ENCODE data around the gene LRRC61.
"Not testable (repeated sequence)": the region's sequence is repeated elsewhere in the genome, so short reads cannot be mapped to it uniquely, and the experiment has no call there.

Gene LRRC61

GRCh38 chr7:150322833-150323681 lies at the start of gene LRRC61, which contains the start of gene ACTR3C:
Gene LRRC61, plus strand, starts transcription at chr7:150323355. Its CDS starts 13,507 bp downstream, at chr7:150336862.
Gene ACTR3C, minus strand, starts transcription at chr7:150323545. Its CDS starts 28,249 bp downstream, at chr7:150295296.
- peak; percentile 22 to 47 for DNase-seq (ENCODE audit: low read depth in 2 of 2)

- DNase-seq (ENCODE audit: low read depth in 2 of 2), result not testable (repeated sequence)
Observed at GRCh38 chr7:150276132-150276695, 46.9 kb upstream of the LRRC61 start.

GRCh38 chr7:150278383-150278782 lies 44.8 kb upstream of the LRRC61 start:
- DNase-seq (ENCODE audit: low read depth in 2 of 2), result not testable (repeated sequence)

DNA sequence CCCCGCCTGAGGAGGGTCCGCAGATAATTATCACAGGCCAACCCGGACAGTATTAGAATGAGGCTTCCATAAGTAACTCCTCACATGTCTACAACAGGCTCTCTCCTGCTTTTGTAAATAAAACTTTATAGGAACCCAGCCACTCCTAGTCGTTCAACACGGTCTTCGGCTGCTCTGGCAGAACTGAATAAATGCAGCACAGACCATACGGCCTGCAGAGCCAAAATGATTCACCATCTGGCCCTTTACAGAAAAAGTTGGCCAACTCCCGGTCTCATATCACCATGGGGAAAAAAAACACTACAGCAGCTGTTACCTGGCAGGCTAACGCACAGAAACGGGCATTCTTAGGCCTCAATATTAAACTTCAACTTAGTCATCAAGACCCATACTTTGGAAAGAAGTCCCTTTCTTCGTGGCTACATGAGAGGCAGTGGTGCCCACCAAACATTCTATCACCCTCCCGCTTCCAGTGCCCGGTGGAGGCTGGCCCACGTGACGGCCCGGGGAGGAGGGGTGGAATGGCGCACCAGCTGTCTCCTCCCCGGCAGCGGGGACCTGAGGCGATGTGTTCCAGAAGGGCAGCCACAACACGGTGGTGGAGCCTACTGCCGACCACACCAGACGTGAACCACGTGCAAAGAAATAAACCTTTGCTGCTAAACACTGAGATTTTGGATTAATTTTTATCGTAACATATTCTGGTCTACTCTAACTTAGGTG lies 41.3 kb upstream of the LRRC61 start:
- DNase-seq (ENCODE audit: low read depth in 2 of 2), result not testable (repeated sequence)

DNA sequence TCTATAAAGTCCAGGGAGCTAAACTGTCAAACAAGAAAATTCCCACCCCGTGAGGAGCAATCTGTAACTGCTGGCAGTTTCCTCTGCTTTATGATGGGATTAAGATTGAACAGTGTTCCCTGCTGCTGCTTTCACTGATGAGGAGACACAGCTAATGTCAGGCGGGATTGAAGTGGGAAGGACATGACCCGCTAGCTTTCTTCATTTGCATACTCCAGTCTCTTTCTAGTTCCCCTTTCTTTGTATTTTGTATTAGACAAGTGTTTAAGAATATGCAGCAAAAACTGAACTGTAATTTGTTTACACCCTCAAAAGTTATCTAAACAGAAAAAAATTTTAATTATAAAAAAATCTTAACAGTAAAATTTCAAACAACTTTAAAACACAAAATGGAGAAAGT lies 40.0 kb upstream of the LRRC61 start:
- DNase-seq (ENCODE audit: low read depth in 2 of 2), result not testable (repeated sequence)

DNA sequence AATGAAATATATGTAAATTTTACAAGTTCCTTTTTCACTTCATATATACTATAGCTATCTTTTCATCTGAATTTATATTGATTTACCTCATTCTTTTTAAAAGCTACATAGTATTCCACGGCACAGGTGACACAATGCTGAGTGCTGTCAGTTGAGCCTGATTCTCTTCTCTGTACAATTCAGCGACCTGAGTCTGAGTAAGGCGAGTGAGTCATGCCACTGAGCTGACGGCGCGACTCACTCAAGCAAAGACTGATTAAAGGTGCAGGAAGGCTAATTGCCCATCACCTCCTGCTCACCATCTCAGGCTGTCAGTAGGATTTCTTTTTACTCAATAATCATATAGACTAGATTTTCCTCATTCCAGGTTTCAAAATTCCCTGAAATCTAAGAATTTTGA lies 39.5 kb upstream of the LRRC61 start:
- not testable (repeated sequence) for DNase-seq (ENCODE audit: low read depth in 2 of 2)

- not testable (repeated sequence) for DNase-seq (ENCODE audit: low read depth in 2 of 2)
Observed at GRCh38 chr7:150285849-150286754, 37.1 kb upstream of the LRRC61 start.

- not testable (repeated sequence) for DNase-seq (ENCODE audit: low read depth in 2 of 2)
Observed at GRCh38 chr7:150287815-150288214, 35.3 kb upstream of the LRRC61 start.

GRCh38 chr7:150288816-150289215 lies 34.3 kb upstream of the LRRC61 start:
- not testable (repeated sequence) for DNase-seq (ENCODE audit: low read depth in 2 of 2)

DNA sequence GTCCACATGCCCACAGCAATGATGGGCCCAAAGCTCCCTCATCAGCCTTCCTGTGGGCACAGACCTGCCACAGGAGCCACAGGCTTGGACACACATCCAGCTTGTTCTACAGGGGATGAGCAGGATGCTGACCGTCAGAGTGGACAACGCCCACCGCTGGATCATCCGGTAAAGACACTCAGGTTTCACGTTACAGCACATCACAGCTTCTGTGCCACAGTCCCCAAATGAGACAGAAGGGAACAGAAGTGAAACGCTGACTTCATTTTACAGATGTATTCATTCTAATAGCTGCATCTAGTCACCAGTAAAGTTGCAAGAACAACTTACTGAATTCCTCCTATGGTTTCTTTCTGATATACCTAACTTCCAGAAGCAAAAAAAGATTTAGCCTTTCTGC lies 32.8 kb upstream of the LRRC61 start:
- DNase-seq (ENCODE audit: low read depth in 2 of 2), result not testable (repeated sequence)

DNA sequence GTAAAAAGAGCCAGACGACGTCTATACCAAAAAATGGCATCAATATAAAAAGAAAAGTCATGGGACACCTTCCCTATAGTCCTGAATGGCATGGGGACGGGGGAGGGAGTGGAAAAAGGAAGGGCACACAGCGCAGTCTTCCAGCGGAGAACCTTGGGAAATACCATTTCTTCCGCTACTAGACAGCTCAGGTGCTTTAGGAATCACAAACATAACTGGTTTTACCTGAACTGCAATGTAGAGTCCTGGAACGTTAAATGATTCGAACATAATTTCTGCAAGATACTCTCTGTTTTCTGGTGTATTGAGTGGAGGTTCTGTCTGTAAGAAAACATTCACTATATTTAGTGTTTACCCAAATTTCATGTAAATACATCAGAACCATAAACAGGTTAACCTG lies 28.1 kb upstream of the LRRC61 start:
- DNase-seq (ENCODE audit: low read depth in 2 of 2), result not testable (repeated sequence)

- not testable (repeated sequence) for DNase-seq (ENCODE audit: low read depth in 2 of 2)
Observed at GRCh38 chr7:150295614-150296013, 27.5 kb upstream of the LRRC61 start.

- not testable (repeated sequence) for DNase-seq (ENCODE audit: low read depth in 2 of 2)
Observed at GRCh38 chr7:150296802-150297201, 26.4 kb upstream of the LRRC61 start.

DNA sequence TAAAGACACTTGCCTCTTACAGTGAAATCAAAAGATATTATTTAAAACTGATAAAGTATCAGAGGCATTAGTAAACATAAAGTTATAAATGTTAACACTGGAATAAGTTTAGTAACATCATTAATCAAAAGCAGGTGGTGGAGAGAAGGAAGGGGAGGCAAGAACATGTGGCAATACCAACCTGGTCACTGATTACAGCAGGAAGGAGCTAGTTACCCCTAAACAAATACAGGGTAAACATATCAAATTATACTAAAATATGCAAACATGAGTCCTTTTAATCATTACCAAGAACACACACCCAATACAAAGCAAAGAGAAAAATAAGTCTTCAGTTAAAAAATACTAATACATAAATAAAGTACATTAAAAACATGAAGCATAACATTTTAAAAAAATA lies 25.2 kb upstream of the LRRC61 start:
- not testable (repeated sequence) for DNase-seq (ENCODE audit: low read depth in 2 of 2)

- not testable (repeated sequence) for DNase-seq (ENCODE audit: low read depth in 2 of 2)
Observed at GRCh38 chr7:150302908-150303310, 20.2 kb upstream of the LRRC61 start.

DNA sequence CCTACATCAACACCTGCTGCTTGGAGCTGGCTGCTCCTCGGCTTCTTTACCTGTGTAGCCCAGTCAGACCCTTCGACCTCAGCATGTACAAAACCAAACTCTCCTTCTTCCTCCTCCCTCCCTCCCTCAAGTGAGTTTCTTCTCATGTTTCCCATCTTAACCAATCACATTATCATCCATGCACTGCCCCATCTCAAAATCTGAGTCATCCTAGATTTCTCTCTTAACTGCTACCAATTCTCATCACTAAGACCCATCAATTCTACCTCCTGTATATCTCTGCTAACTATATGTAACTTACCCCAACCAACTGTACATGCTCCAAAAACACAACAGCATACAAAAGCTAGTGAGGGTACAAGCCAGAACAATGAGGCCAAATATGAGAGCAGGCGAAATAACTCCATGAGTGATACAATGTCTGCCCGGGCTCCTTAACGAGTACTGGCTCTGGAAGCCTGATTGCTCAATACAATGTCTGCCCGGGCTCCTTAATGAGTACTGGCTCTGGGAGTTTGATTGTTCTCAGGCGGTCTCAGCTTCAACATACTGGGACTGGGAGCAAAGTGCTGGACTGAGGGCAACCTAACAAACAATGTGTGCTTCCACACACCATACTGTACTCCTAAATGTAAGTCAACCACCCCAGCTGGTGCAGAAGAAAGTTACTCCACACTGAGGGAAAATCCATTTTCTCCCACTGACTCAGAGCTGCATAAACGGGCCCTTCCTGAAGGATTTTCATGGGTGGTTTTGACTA lies 18.5 kb upstream of the LRRC61 start:
- DNase-seq (ENCODE audit: low read depth in 2 of 2), result not testable (repeated sequence)

DNA sequence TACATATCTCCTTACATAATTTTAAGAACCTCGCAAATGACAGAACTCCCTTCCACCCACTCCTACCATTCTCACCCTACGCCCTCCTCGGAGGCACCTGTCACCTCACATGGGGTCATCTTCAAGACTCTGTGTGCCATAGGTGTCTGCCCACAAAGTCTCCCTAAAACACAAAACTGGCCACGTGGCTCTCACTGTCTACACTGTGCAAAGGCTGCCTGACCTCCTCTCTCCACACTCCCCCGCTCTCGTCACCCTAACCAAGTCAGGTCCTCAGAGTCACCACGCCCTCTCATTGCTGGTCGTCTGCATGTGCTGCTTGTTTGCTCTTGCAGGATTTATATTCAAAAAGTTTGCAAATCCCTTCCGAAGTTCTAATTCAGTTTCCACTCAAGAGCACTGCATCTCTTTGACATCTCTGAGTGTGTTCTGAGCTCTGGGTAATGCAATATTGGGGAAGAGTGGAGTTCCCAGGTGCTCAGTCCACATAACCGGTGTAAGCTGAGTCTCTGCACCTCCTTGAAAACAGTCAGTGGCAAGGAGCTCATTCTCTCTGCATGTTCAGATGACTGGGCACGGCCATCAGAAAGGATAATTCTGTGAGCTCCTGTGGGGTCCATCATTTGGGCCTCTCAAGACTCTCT lies 17.8 kb upstream of the LRRC61 start:
- DNase-seq (ENCODE audit: low read depth in 2 of 2), result not testable (repeated sequence)

- DNase-seq (ENCODE audit: low read depth in 2 of 2), result not testable (repeated sequence)
Observed at GRCh38 chr7:150305903-150306284, 17.3 kb upstream of the LRRC61 start.

DNA sequence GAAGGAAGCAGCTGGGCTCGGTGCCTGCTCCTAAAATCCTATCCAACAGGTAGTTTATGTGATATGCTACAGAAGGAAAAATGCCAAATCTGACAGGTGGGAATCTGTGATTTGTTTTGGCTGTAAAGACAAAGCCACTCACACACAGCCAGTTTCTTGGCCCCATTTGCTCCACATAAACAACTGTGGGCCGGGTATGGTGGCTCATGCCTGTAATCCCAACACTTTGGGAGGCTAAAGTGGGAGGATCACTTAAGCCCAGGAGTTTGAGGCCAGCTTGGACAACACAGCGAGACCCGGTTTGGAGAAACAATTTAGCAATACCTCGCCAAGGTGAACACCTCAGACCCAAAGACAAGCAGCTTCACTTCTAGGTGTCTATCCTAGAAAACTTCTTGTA lies 16.8 kb upstream of the LRRC61 start:
- DNase-seq (ENCODE audit: low read depth in 2 of 2), result not testable (repeated sequence)

GRCh38 chr7:150307129-150307528 lies 16.0 kb upstream of the LRRC61 start:
- no peak for DNase-seq (ENCODE audit: low read depth in 2 of 2)
